OCI-LY7 (cell line): ENCODE results near the gene G6PD. TPM values are rescaled to one million over a fixed set of nuclear protein-coding genes. Genes with fewer than 3 reads are reported as not detected.

Experiments used
- BruUV-seq: library from RNA; stranded (reverse); fragments of 400-500 nt; replicated peaks from 2 replicates; lab custom pipeline; 2021; lab: Mats Ljungman, UMichigan
- CTCF ChIA-PET: fragments of 300-600 bp; sonication (Branson Sonifier 250); formaldehyde crosslinking; loops from one replicate; lab custom pipeline; 2022; ENCODE audit warnings: antibody characterized with exemption; ENCODE audit not compliant: unreplicated experiment; lab: Charles Lee
- POLR2A ChIA-PET: fragments of 300-600 bp; sonication (Branson Sonifier 250); formaldehyde crosslinking; loops from one replicate; lab custom pipeline; 2022; ENCODE audit warnings: antibody characterized with exemption; lab: Charles Lee
- DNase-seq: peaks from one replicate; pipeline ENCODE4 v3.0.0-alpha.2; 2015; ENCODE audit warnings: low spot score
- H2AFZ ChIP-seq: fragments of 200-600 bp; sonication (generic), shearing (Covaris generic); 2 replicates; pipeline ENCODE4 v1.6.1; 2014; ENCODE audit warnings: mild to moderate bottlenecking, antibody characterized with exemption, low read length, moderate library complexity
- H3K27ac ChIP-seq: fragments of 200-600 bp; sonication (generic); 2 replicates; pipeline ENCODE4 v1.5.1; 2014; ENCODE audit warnings: mixed run types, low read depth, mild to moderate bottlenecking, moderate library complexity, low read length, inconsistent platforms; ENCODE audit not compliant: poor library complexity, severe bottlenecking
- H3K36me3 ChIP-seq: fragments of 200-600 bp; sonication (generic); 2 replicates; pipeline ENCODE4 v1.6.1; 2014; ENCODE audit warnings: mild to moderate bottlenecking, antibody characterized with exemption, low read length, moderate library complexity, mixed read lengths; ENCODE audit not compliant: insufficient read depth
- H3K4me1 ChIP-seq: fragments of 200-600 bp; sonication (generic); 2 replicates; pipeline ENCODE4 v1.5.1; 2014; ENCODE audit warnings: mild to moderate bottlenecking, low read length; ENCODE audit not compliant: insufficient read depth, poor library complexity, severe bottlenecking
- H3K4me2 ChIP-seq: fragments of 200-600 bp; sonication (generic); 2 replicates; pipeline ENCODE4 v1.6.1; 2014; ENCODE audit warnings: mild to moderate bottlenecking, low read length
- H3K4me3 ChIP-seq: fragments of 200-600 bp; sonication (generic); 2 replicates; pipeline ENCODE4 v1.5.1; 2014; ENCODE audit warnings: mild to moderate bottlenecking, low read depth, low read length; ENCODE audit not compliant: poor library complexity, severe bottlenecking
- H3K79me2 ChIP-seq: fragments of 200-600 bp; sonication (generic); 2 replicates; pipeline ENCODE4 v1.6.1; 2016; ENCODE audit warnings: low read depth, mild to moderate bottlenecking, low read length, moderate library complexity, mixed read lengths; ENCODE audit not compliant: insufficient read depth
- H3K9me2 ChIP-seq: fragments of 200-600 bp; sonication (generic); 2 replicates; pipeline ENCODE4 v1.6.1; 2016; ENCODE audit warnings: mild to moderate bottlenecking, low read length, mixed read lengths; ENCODE audit not compliant: insufficient read depth
- H3K9me3 ChIP-seq: fragments of 200-600 bp; sonication (generic); 2 replicates; pipeline ENCODE4 v1.6.1; 2014; ENCODE audit warnings: mild to moderate bottlenecking, mixed run types, low read length, mixed read lengths
- H4K20me1 ChIP-seq: fragments of 200-600 bp; sonication (generic); 2 replicates; pipeline ENCODE4 v1.6.1; 2014; ENCODE audit warnings: mild to moderate bottlenecking, antibody characterized with exemption, low read length, moderate library complexity, mixed read lengths; ENCODE audit not compliant: insufficient read depth
- EZH2phosphoT487 ChIP-seq: fragments of 200-600 bp; sonication (generic); IDR thresholded peaks from 2 replicates; pipeline ENCODE4 v1.6.1; 2018; ENCODE audit warnings: low read depth, borderline replicate concordance, mild to moderate bottlenecking, mixed run types, antibody characterized with exemption, low read length, moderate library complexity, mixed read lengths
- intact Hi-C: fragments of 100-400 bp; cut with micrococcal nuclease; formaldehyde crosslinking; loops from one replicate; pipeline ENCODE4 v1.10.0; 2022; ENCODE audit not compliant: unreplicated experiment
- total RNA-seq, 2 experiments: library from RNA; depleted of rRNA in 1 of 2; stranded (reverse); fragments of >200 nt in 1 of 2; shearing (Covaris generic) in 1 of 2; gene quantifications; 2 replicates each; pipeline ENCODE4 v1.2.3, GENCODE V29; 2014 to 2022
- TF ChIP-seq, protein P1 (sequence below): fragments of 200-600 bp; sonication (generic); conservative IDR thresholded peaks from 2 replicates; pipeline ENCODE4 v1.5.1; 2014; ENCODE audit warnings: mild to moderate bottlenecking, antibody characterized with exemption, low read length, moderate library complexity, mixed read lengths

The G6PD gene
- total RNA-seq, 2 experiments from 2014 or later: 21.6 to 40.9 TPM

DNA sequence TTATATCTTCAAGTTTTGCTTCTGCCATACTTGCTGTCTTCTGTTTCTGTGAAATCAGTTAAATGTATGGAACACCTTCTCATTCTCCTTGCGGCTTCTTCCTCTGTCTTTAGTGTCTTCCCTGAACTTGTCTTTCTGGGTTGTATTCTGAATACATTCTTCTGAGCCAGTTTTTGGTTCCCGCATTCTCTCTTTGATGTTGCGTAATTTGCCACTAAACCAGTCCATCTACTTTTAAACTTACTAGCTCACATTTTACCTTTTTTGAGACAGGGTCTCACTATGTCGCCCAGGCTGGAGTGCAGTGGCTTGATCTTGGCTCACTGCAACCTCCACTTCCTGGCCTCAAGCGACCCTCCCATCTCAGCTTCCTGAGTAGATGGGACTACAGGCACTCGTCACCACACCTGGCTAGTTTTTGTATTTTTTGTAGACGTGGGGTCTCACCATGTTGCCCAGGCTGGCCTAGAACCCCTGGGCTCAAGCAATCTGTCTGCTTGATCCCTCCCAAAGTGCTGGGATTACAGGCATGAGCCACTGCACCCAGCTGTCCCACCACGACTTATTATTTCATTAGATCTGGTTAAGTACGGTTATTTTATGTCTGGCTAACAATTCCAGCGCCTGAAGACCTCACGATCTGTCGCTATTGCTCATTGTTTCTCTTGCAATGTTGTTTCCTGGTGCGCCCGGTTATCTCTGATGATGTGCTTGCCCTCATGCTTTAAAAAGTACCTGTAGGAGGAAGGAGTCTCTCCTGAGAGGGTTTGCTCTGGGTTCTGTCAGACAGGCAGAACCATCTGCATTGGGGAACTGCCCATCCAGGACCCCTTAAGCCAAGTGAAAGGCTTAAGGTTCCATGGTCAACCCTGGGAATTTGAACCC, 20.8 kb downstream of the G6PD start:
- no peak overlapping the region for H3K4me3 ChIP-seq
- peaks cover 12% of the 10 kb centered on the region for H3K4me1 ChIP-seq
- H3K9me2 ChIP-seq: no peaks in the 10 kb centered on the region
- no peak overlapping the region for H3K4me2 ChIP-seq
- no peaks in the 10 kb centered on the region for H3K9me3 ChIP-seq
- intact Hi-C loops: loop anchor here (5.0 kb wide), 1 partner anchor 39 kb away; the partner anchor contains the start of gene UBL4A
- H2AFZ ChIP-seq: no peak overlapping the region
- BruUV-seq: no TSS peak
- no peak for DNase-seq
- no peaks in the 10 kb centered on the region for H3K36me3 ChIP-seq
- TF ChIP-seq EZH2phosphoT487: no peak
- TF ChIP-seq, protein P1, sequence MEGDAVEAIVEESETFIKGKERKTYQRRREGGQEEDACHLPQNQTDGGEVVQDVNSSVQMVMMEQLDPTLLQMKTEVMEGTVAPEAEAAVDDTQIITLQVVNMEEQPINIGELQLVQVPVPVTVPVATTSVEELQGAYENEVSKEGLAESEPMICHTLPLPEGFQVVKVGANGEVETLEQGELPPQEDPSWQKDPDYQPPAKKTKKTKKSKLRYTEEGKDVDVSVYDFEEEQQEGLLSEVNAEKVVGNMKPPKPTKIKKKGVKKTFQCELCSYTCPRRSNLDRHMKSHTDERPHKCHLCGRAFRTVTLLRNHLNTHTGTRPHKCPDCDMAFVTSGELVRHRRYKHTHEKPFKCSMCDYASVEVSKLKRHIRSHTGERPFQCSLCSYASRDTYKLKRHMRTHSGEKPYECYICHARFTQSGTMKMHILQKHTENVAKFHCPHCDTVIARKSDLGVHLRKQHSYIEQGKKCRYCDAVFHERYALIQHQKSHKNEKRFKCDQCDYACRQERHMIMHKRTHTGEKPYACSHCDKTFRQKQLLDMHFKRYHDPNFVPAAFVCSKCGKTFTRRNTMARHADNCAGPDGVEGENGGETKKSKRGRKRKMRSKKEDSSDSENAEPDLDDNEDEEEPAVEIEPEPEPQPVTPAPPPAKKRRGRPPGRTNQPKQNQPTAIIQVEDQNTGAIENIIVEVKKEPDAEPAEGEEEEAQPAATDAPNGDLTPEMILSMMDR: no peak
- H3K79me2 ChIP-seq: no peaks in the 10 kb centered on the region
- ChIA-PET POLR2A (no interaction called here), CTCF (interaction anchor here (1.3 kb wide), 1 partner anchor 35 kb away, joined by 3 read pairs; the partner anchor contains the start of gene SLC10A3)
- H3K27ac ChIP-seq: no peak overlapping the region
- H4K20me1 ChIP-seq: no peaks in the 10 kb centered on the region

DNA sequence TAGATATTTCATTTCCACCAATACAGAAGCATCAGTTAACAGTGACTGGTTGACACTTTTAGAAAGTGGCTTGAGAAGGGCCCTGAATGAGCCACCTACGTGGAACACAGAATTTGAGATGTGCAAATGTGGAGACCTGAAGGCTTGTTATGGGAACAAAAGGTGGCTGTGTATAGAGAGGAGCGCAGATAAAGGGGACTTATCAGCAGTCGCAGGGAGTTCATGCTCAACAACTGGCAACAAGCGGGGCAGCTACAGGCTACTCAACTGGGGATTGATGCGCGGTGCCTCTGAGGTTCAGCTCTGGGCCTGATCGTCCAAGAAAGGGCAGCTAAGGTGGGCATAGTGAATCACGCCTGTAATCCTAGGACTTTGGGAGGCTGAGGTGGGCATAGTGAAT, 27.3 kb downstream of the G6PD start:
- DNase-seq: no peak
- no peak overlapping the region for H2AFZ ChIP-seq
- TF ChIP-seq, protein P1: no peak
- no peak for TF ChIP-seq EZH2phosphoT487
- H3K4me1 ChIP-seq: peaks cover 13% of the 10 kb centered on the region
- H3K79me2 ChIP-seq: no peaks in the 10 kb centered on the region
- H3K36me3 ChIP-seq: no peaks in the 10 kb centered on the region
- H4K20me1 ChIP-seq: no peaks in the 10 kb centered on the region
- no peak overlapping the region for H3K4me3 ChIP-seq
- no peak overlapping the region for H3K4me2 ChIP-seq
- no peaks in the 10 kb centered on the region for H3K9me3 ChIP-seq
- no peak overlapping the region for H3K27ac ChIP-seq
- no TSS peak for BruUV-seq
- ChIA-PET POLR2A (no interaction called here), CTCF (no interaction called here)
- no peaks in the 10 kb centered on the region for H3K9me2 ChIP-seq
- intact Hi-C loops: loop anchor here (5.0 kb wide), 1 partner anchor 42 kb away; the partner anchor contains the start of gene LAGE3
